ENCODE measurements around the gene IL27RA. TPM values are rescaled to one million over a fixed set of nuclear protein-coding genes. Genes with fewer than 3 reads are reported as not detected.

Gene IL27RA
- total RNA-seq, 1 experiment from 2014 or later = 6.0 TPM

- no peak for DNase-seq (ENCODE audit: low spot score)
- Histone ChIP-seq H3K27me3 (replicated peaks; ENCODE audit: insufficient read depth, low read depth, low read length, poor library complexity) (no peaks in the 10 kb centered on the region), H3K36me3 (ENCODE audit: insufficient read depth, low read length, poor library complexity, severe bottlenecking) (no peaks in the 10 kb centered on the region), H3K9me3 (ENCODE audit: low read depth, low read length, poor library complexity, severe bottlenecking) (no peaks in the 10 kb centered on the region), H3K27ac (ENCODE audit: low read depth, low read length, poor library complexity, severe bottlenecking) (no peak overlapping the region), H3K4me1 (ENCODE audit: insufficient read depth, low read length, poor library complexity, severe bottlenecking) (peaks cover 12% of the 10 kb centered on the region), H3K4me3 (ENCODE audit: low read depth, low read length, poor library complexity, severe bottlenecking) (no peak overlapping the region)
- ChIA-PET POLR2A (ENCODE audit: low non-redundant PET) (interaction anchor here (0.6 kb wide), 1 partner anchor 13 kb away, joined by 8 read pairs; no protein-coding TSS in a partner anchor), CTCF (interaction anchor here (1.3 kb wide), 1 partner anchor 9 kb away, joined by 4 read pairs; no protein-coding TSS in a partner anchor)
- TF ChIP-seq, protein P1, sequence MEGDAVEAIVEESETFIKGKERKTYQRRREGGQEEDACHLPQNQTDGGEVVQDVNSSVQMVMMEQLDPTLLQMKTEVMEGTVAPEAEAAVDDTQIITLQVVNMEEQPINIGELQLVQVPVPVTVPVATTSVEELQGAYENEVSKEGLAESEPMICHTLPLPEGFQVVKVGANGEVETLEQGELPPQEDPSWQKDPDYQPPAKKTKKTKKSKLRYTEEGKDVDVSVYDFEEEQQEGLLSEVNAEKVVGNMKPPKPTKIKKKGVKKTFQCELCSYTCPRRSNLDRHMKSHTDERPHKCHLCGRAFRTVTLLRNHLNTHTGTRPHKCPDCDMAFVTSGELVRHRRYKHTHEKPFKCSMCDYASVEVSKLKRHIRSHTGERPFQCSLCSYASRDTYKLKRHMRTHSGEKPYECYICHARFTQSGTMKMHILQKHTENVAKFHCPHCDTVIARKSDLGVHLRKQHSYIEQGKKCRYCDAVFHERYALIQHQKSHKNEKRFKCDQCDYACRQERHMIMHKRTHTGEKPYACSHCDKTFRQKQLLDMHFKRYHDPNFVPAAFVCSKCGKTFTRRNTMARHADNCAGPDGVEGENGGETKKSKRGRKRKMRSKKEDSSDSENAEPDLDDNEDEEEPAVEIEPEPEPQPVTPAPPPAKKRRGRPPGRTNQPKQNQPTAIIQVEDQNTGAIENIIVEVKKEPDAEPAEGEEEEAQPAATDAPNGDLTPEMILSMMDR (conservative IDR thresholded peaks at IDR 0.05; ENCODE audit: low read depth, low read length) = no peak
- no peak for TF ChIP-seq EZH2 (IDR thresholded peaks at IDR 0.05; ENCODE audit: borderline replicate concordance, low read depth, low read length, poor library complexity, severe bottlenecking)
- BruUV-seq (replicated peaks) = no TSS peak
- intact Hi-C loops (cut with micrococcal nuclease; ENCODE audit: unreplicated experiment) = no loop called here
These were observed 24.6 kb downstream of the IL27RA start for GRCh38 chr19:14056069-14056666.

- H3K9me3 ChIP-seq (ENCODE audit: low read depth, low read length, poor library complexity, severe bottlenecking) = no peaks in the 10 kb centered on the region
- peaks cover 12% of the 10 kb centered on the region for H3K4me1 ChIP-seq (ENCODE audit: insufficient read depth, low read length, poor library complexity, severe bottlenecking)
- H3K36me3 ChIP-seq (ENCODE audit: insufficient read depth, low read length, poor library complexity, severe bottlenecking) = no peaks in the 10 kb centered on the region
- BruUV-seq (replicated peaks) = no TSS peak
- H3K4me3 ChIP-seq (ENCODE audit: low read depth, low read length, poor library complexity, severe bottlenecking) = peak overlapping the region; percentile 54
- ChIA-PET POLR2A (ENCODE audit: low non-redundant PET) (interaction anchor here (0.7 kb wide), 1 partner anchor 13 kb away, joined by 3 read pairs; no protein-coding TSS in a partner anchor), CTCF (interaction anchor here (0.6 to 1.3 kb wide), 3 partner anchors 10 to 255 kb away, joined by 4 to 9 read pairs (median 4); no protein-coding TSS in a partner anchor)
- H3K27me3 ChIP-seq (replicated peaks; ENCODE audit: insufficient read depth, low read depth, low read length, poor library complexity) = no peaks in the 10 kb centered on the region
- no peak for DNase-seq (ENCODE audit: low spot score)
- TF ChIP-seq EZH2 (IDR thresholded peaks at IDR 0.05; ENCODE audit: borderline replicate concordance, low read depth, low read length, poor library complexity, severe bottlenecking) = no peak
- TF ChIP-seq, protein P1 (conservative IDR thresholded peaks at IDR 0.05; ENCODE audit: low read depth, low read length) = no peak
- peak overlapping the region; percentile 37 for H3K27ac ChIP-seq (ENCODE audit: low read depth, low read length, poor library complexity, severe bottlenecking)
- intact Hi-C loops (cut with micrococcal nuclease; ENCODE audit: unreplicated experiment) = no loop called here
These were observed 25.3 kb downstream of the IL27RA start for GRCh38 chr19:14056741-14057356.

DNA sequence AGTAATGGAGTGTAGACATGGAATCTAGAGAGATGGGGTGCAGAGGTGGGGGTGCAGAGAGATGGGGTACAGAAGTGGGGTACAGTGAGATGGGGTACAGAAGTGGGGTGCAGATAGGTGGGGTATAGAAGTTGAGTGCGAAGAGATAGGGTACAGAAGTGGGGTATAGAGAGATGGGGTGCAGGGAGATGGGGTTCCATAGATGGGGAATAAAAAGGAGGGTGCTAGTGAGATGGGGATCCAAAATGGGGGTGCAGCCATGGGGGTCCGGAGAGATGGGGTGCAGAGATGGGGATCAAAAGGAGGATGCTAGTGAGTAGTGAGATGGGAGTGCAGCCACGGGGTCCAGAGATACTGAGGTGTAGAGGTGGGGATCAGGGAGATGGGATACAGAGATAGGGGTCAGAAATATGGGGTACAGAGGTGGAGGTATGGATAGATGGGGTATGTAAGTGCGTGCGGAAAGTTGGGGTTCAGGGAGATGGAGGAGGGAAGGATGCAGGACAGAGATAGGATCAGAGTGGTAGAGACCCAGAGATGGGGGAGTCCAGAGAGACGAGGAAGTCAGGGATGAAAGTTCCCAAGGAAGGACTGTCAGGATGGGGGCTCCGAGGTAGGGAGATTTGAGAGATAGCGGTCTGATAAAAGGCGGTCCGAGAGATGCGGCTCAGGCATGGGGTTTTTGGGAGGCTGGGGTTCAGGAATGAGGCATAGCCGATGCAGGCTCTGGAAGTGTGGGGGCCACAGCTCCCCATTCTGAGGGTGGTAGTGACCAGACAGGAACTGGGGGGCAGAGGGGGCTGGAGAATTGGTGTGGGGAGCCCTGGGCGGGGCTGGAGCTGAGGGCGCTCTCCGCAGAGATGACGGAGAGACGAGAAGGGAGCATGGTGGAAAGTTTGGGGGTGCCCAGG lies 26.9 kb downstream of the IL27RA start:
- no peaks in the 10 kb centered on the region for H3K36me3 ChIP-seq (ENCODE audit: insufficient read depth, low read length, poor library complexity, severe bottlenecking)
- no peaks in the 10 kb centered on the region for H3K9me3 ChIP-seq (ENCODE audit: low read depth, low read length, poor library complexity, severe bottlenecking)
- DNase-seq (ENCODE audit: low spot score) = no peak
- peaks cover 12% of the 10 kb centered on the region for H3K4me1 ChIP-seq (ENCODE audit: insufficient read depth, low read length, poor library complexity, severe bottlenecking)
- H3K4me3 ChIP-seq (ENCODE audit: low read depth, low read length, poor library complexity, severe bottlenecking) = peak overlapping the region; percentile 54
- ChIA-PET POLR2A (ENCODE audit: low non-redundant PET) (no interaction called here), CTCF (interaction anchor here (0.6 to 1.0 kb wide), 7 partner anchors 10 to 97 kb away, joined by 3 to 9 read pairs (median 3); partner anchors contain the start of gene IL27RA)
- no peak for TF ChIP-seq EZH2 (IDR thresholded peaks at IDR 0.05; ENCODE audit: borderline replicate concordance, low read depth, low read length, poor library complexity, severe bottlenecking)
- TF ChIP-seq, protein P1 (conservative IDR thresholded peaks at IDR 0.05; ENCODE audit: low read depth, low read length) = no peak
- no peak overlapping the region for H3K27ac ChIP-seq (ENCODE audit: low read depth, low read length, poor library complexity, severe bottlenecking)
- H3K27me3 ChIP-seq (replicated peaks; ENCODE audit: insufficient read depth, low read depth, low read length, poor library complexity) = no peaks in the 10 kb centered on the region
- intact Hi-C loops (cut with micrococcal nuclease; ENCODE audit: unreplicated experiment) = no loop called here
- no TSS peak for BruUV-seq (replicated peaks)

Data from A673 (cell line).